ENCODE data around the gene KMT2E.

Gene KMT2E

GRCh38 chr7:105101864-105102263 lies 87.9 kb downstream of the KMT2E start:
- no peak for DNase-seq (ENCODE audit: low read depth)
- no peak overlapping the region for H3K4me3 ChIP-seq (ENCODE audit: control insufficient read depth, low read depth, low read length)
- TF ChIP-seq CTCF (conservative IDR thresholded peaks at IDR 0.05; ENCODE audit: control insufficient read depth, insufficient read depth, low read depth, low read length): no peak

GRCh38 chr7:105102557-105103352 lies 88.8 kb downstream of the KMT2E start:
- H3K4me3 ChIP-seq (ENCODE audit: control insufficient read depth, low read depth, low read length): no peak overlapping the region
- DNase-seq (ENCODE audit: low read depth): no peak
- TF ChIP-seq CTCF (conservative IDR thresholded peaks at IDR 0.05; ENCODE audit: control insufficient read depth, insufficient read depth, low read depth, low read length): no peak

GRCh38 chr7:105105579-105105978 lies 91.6 kb downstream of the KMT2E start:
- no peak overlapping the region for H3K4me3 ChIP-seq (ENCODE audit: control insufficient read depth, low read depth, low read length)
- TF ChIP-seq CTCF (conservative IDR thresholded peaks at IDR 0.05; ENCODE audit: control insufficient read depth, insufficient read depth, low read depth, low read length): no peak
- DNase-seq (ENCODE audit: low read depth): no peak

- no peak for TF ChIP-seq CTCF (conservative IDR thresholded peaks at IDR 0.05; ENCODE audit: control insufficient read depth, insufficient read depth, low read depth, low read length)
- DNase-seq (ENCODE audit: low read depth): no peak
- H3K4me3 ChIP-seq (ENCODE audit: control insufficient read depth, low read depth, low read length): no peak overlapping the region
These were observed 92.5 kb downstream of the KMT2E start for GRCh38 chr7:105106473-105106872.

- DNase-seq (ENCODE audit: low read depth): no peak
- H3K4me3 ChIP-seq (ENCODE audit: control insufficient read depth, low read depth, low read length): no peak overlapping the region
- no peak for TF ChIP-seq CTCF (conservative IDR thresholded peaks at IDR 0.05; ENCODE audit: control insufficient read depth, insufficient read depth, low read depth, low read length)
These were observed 93.5 kb downstream of the KMT2E start for GRCh38 chr7:105107458-105107857.

- TF ChIP-seq CTCF (conservative IDR thresholded peaks at IDR 0.05; ENCODE audit: control insufficient read depth, insufficient read depth, low read depth, low read length): no peak
- DNase-seq (ENCODE audit: low read depth): no peak
- H3K4me3 ChIP-seq (ENCODE audit: control insufficient read depth, low read depth, low read length): no peak overlapping the region
These were observed 98.7 kb downstream of the KMT2E start for GRCh38 chr7:105112440-105113418.

Data from fibroblast of mammary gland (primary cell).